GM21381 (cell line): ENCODE results near the gene ASB18.

Experiments used
- ATAC-seq: cut with Tn5 transposase; IDR thresholded peaks from one replicate; pipeline ENCODE4 v1.9.1; 2021; ENCODE audit warnings: mild to moderate bottlenecking, moderate library complexity; ENCODE audit not compliant: unreplicated experiment

ASB18 gene

GRCh38 chr2:236209996-236210395 lies 54.2 kb downstream of the ASB18 start:
- no peak for ATAC-seq

- ATAC-seq = no peak
Measured at GRCh38 chr2:236209535-236209934, 54.7 kb downstream of the ASB18 start.

GRCh38 chr2:236208019-236208926 lies 55.9 kb downstream of the ASB18 start:
- no peak for ATAC-seq

- no peak for ATAC-seq
Measured at GRCh38 chr2:236207472-236207871, 56.7 kb downstream of the ASB18 start.

GRCh38 chr2:236205867-236206645 lies 58.1 kb downstream of the ASB18 start:
- ATAC-seq = no peak

GRCh38 chr2:236204953-236205352 lies 59.3 kb downstream of the ASB18 start:
- ATAC-seq = no peak

- no peak for ATAC-seq
Measured at GRCh38 chr2:236200378-236200777, 63.8 kb downstream of the ASB18 start.

DNA sequence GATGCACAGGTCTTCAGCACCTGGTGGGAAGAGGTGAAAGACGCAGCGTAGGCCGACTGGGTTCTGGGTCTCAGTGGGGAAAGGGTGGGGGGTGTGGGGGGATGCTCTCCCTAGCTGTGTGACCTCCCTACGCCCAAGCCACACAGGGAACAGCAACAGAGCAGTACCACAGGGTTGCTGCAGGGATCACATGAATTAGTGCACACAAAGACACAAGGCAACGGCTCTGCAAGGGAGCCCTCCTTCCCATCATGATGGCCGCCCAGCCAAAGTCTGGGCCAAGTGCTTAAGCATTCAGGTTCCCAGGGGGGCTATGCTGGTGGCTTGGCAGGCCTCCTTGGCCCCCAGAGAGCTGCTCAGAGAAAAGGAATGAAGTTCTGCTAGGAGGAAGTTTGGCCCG lies 67.8 kb downstream of the ASB18 start:
- ATAC-seq = no peak

- no peak for ATAC-seq
Measured at GRCh38 chr2:236195726-236196125, 68.5 kb downstream of the ASB18 start.

- ATAC-seq = no peak
Measured at GRCh38 chr2:236194786-236195185, 69.4 kb downstream of the ASB18 start.

DNA sequence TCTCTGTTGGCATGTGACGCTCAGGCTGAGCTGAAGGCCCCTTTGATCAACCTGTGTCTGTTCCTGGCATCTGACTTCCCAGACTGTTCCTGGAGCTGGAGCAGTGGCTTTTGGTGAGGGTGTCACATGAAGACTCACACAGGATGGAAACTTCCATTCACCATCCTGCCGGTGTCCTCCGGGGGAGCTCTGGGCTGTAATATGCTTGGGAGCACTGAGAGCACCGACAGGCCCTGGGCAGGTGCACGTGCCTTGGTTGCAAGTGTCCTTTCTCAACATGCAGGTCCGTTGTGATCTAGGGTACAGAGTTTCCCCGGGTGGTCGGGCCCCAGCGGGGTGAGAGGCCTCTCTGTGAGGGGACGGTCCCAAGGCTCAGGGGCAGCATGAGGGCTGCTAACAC lies 71.2 kb downstream of the ASB18 start:
- ATAC-seq = no peak

DNA sequence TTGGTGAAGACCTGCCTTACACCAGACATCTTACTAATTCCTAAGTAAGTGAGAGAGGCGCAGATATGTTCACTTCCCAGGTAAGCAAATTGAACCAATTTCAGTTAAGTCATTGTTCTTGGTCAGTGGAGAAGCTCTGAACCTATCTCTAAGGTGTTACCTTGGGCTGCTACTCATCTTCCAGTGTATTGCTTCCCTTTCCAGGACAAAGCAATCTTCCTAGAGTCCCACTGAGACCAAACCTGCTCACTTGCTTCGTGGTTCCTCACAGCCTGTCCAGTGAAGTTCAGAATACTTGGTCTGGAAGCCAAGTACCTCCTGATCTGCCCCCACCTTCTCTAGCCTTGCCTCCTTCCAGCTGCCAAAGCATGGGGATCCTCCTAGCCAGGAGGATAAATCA lies 73.5 kb downstream of the ASB18 start:
- ATAC-seq = no peak

DNA sequence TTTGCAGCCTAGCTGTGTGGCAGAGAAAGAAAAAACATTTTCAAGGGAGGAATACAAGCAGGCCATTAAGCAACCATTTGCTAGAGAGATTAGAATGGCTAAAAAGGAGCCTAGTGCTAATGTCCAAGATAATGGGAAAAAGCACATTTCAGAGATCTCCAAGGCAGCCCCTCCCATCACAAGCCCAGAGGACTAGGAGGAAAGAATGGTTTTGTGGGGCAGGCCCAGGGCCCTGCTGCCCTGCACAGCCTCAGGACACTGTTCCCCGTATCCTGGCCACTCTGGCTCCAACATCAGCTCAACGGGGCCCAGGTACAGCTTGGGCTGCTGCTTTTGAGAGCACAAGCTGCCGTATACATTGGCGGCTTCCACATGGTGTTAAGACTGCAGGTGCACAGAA lies 79.5 kb downstream of the ASB18 start:
- ATAC-seq = no peak

DNA sequence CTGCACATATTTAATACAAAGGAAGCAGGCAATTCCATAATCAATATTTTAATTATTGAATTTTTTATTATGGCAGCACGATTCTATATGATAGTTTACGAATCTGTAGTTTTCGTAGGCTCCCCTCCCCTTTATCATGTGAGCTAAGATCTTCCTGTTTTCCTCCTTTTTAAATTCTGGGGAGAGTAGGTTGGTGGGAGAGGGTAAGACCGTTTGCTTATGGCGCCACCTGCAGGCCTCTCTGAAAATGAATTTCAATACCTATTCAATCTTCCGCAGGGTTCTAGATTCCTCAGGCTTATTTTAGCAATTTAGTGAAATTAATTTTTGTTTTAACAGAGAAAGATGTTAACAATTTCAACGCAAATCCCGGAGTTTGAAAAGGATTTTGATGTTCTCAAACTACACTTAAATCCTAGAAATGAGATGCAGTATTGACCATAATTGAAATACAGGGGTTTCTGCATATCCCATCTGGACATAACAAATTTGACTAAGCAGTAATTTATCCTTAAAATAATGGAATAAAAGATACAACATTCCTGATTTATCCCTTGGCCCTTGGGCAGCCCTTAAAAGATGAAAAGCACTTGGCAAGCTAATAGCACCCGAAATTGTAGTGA lies 83.3 kb downstream of the ASB18 start:
- no peak for ATAC-seq

GRCh38 chr2:236180076-236180816 lies 84.0 kb downstream of the ASB18 start:
- ATAC-seq = no peak

- ATAC-seq = no peak
Measured at GRCh38 chr2:236179236-236180075, 84.8 kb downstream of the ASB18 start.

DNA sequence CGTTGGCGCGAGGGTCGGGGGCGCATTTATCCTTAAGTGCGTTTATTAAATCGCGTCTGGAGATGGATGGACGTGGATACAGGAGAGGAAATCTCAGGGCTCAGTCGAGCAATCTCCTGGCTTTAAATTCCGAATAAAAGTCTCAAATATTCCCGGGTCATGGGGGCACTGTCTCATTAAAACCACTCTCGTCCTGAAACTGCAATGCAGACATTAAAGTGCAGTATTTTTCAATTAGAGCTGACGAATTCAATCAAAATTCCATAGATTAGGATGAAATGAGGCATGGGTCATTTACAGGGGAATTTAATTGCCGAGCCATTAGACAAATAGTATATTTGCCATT lies 85.3 kb downstream of the ASB18 start:
- no peak for ATAC-seq

DNA sequence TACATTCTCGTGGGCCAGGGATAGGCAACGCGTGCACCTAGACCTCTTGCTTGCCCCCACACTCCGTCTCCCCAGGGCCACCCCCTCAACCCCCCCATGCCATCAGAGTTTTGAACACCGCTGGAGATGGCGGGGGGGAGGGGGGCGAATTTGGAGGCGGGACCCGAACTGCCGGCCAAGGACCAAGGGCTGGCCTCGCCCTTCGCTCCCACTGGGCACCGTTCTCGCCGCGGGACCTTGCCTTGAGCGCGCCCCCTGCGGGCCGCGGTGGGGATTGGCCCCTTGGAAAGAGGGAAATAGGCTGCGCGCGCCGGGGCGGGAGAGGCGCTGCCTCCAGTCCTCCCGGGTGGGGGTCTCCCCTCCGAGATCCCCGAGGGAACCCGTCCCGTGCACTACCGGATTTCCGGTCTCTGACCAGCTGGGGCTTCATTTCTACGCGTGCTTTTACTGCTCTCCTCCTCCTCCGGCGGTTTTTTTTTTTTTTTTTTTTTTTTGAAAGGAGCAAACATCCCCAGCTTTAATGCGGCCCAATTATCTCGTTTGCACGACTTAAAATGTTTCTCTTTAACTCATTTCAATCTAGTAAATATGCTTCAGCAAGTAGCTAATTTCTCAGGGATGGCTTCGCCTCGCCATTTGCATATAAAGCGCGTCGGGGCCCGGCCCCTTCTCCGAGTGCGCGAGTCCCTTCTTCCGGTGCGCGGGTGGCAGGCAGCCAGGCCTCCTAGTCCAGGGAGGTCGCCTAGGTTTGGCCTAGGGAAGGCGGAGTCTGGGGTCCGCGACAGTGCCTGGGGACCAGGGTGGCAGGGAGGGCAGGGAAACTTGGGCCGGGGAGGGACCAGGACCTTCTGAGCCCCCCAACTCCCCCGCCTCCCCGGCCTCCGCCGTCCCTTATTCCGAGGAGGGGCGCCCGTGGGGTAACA lies 86.0 kb downstream of the ASB18 start:
- no peak for ATAC-seq

GRCh38 chr2:236177604-236177966 lies 86.6 kb downstream of the ASB18 start:
- no peak for ATAC-seq
